GM18870 (cell line): ENCODE data around the gene TMEM106C.

Experiments used
- ATAC-seq: cut with Tn5 transposase; IDR thresholded peaks from one replicate; pipeline ENCODE4 v1.9.1; 2021; ENCODE audit warnings: moderate library complexity; ENCODE audit not compliant: unreplicated experiment

TMEM106C gene

DNA sequence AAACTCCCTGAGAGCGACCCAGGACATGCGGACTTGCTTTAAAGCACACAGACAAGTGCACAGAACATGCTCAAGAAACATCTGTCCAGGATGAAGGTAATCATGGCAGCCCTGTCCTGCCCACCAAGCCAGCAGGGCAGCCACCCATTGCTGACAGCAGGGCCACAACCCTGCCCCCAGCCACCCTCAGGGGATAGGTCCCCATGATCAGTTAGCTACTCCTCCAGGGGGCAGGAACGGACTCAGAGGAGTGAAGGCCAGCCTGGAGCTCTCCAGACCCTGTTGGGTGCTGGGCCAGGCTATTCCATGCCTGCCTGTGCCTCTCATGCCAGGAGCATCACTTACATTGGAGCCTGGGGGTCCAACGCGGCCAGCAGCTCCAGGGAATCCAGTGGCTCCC, 15.8 kb downstream of the TMEM106C start:
- no peak for ATAC-seq

- no peak for ATAC-seq
Observed at GRCh38 chr12:47979686-47980085, 16.3 kb downstream of the TMEM106C start.

GRCh38 chr12:47980197-47980596, 16.8 kb downstream of the TMEM106C start:
- no peak for ATAC-seq

DNA sequence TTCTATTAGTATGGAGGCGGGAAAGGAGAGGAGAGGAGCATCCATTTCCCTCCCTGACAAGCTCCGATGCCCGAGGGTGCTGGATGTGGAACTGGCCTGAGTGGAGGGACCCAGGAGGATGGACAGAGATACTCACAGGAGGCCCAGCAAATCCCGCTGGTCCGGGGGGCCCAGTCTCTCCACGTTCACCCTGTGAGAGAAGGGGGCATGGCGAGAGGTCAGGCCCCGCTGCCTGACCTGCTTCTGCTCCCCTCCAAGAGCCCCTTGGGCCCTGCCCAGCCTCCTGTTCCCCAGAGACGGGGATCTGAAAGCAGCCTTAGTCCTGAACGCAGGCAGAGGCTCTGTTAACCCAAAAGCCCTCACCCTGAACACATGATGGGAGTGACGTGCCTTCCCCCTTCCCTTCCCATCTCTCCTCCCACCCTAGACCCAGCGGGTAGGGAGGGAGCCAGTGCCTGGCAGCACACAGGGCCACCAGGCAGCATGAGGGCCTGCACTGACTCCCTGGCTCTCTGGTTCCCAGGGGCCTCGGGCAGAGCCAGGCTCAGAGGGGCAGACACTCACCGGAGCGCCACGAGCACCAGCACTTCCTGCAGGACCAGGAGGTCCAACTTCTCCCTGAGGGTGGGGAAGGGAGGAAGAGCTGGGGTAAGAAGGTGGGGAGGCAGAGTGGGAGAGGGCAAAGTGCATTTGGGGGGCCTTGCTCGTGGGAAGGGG, 17.5 kb downstream of the TMEM106C start:
- no peak for ATAC-seq

DNA sequence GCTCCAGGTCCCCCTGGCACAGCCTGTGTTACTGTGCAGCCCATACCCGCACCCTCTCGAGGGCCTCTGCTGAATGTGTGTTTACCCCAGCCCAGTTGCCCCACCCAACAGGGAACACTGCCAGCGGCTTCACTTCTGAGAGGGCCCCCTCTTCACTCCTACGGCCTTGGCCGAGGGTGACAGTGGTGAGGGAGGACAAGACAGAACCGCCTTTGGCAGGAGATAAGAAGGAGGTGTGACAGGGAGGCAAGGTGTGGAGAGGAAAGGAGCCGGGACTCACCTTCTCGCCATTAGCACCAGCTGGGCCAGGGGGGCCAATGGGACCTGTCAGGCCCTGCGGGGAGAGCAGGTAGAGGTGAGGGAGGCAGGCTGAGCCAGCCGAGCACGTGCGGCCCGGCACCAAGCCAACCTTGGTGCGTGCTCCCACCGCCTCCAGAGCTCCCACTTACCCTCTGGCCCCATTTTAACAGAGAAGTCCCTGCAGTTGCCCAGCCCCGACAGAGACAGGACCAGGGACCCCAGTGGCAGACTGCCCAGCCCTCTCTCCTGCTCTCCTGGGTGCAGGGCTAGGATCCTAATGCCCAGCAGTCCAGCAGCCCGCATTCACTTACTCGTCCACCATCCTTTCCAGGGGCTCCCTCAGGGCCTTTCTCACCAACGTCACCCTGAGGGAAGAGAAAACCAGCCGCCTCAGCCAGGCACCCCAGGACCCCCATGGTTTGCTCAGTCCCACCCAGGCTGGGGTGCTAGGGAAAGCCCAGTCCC, 18.3 kb downstream of the TMEM106C start:
- ATAC-seq = no peak

DNA sequence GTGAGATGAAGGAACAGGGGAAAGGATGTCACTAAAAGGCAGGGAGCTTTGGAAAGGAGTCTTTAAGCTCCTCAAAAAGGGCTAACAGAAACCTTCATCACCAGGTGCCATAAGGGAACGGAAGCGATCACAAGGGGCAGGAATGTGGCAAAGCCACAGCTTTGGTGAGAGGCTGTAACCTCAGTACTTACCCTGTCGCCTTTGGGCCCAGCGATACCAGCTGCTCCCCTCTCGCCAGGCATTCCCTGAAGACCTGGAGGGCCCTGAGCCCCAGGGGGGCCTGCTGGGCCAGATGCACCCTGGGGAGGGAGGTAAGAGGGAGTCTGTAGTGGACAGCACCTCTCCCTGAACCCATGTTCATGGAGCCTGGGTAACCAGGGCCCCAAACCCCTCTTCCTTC, 18.9 kb downstream of the TMEM106C start:
- no peak for ATAC-seq

- ATAC-seq = no peak
Observed at GRCh38 chr12:47982770-47983169, 19.4 kb downstream of the TMEM106C start.

DNA sequence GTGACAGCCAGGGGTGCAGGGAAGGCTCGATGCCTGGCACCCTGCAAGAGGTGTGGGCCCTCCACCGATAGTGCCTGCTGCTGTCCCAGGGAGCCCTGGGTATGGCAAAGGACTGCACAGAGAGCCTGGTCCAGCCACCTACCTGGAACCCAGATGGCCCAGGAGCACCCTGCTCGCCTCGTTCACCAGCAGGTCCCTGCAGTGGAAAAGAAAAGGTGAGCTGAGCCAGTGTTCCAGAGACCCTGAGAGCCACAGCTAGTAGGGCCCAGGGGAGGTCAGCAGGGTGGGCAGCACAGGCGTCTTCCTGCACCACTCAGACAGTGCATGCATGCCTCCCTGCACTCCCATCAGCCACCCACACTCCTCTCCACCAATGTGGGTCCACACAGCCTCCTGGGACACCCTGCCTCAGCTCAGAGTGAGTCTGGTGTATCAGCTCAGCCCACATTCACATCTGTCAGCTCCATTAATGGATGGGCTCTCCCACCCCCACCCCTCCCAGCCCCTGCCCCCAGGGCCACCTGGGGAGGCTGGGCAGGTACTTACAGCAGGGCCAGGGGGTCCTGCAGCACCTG, 20.2 kb downstream of the TMEM106C start:
- no peak for ATAC-seq

DNA sequence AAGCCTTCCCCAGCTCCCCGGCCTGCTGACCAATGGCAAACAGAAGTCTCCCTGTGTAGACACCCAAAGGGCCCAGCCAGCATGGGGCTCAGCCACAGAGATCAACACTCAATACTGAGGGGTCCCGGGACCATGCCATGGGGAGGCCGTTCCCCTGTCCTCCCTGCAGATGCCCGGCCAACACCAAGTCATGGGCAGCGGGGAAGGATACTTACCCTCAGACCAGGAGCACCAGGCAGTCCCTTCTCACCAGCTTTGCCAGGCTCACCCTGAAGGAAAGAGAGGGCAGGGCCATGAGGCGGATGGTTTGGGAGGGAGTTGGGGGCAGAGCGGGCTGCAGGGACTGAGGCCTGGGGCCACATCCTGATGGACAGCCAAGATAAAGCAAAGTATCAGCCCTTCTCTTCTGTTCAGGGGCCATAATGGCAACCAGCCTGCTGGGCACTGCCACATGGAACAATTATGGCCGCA, 21.0 kb downstream of the TMEM106C start:
- ATAC-seq = no peak

DNA sequence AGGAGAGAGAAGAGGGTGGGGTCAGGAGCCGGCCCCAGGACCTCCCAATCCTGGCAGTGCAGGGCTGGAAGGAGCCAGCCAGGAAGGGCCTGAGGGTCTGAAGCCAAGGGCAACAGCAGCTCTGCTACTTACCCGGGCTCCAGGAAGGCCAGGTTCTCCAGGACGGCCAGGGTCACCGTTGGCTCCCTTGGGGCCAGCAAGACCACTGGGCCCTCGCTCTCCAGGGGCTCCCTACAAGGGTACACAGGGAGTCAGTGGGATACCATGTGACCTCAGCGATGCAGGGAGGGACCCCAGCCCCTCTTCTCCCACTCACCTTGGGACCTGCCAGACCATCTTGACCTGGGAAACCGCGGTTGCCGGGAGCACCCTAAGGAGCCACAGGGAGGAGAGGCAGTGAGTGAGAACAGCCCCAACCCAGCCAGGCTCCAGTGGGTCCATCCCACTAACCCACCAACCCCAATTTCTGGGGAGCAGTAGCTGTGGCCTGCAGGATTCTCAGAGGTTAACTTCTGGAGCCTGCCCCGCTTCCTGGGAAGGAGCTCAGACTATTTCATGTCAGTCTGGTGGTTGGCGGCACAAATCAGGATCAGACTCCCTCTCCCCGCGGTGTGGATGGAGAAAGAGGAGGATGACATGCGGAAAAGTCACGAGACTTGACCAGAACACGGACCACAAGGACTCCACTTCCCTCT, 22.3 kb downstream of the TMEM106C start:
- no peak for ATAC-seq

DNA sequence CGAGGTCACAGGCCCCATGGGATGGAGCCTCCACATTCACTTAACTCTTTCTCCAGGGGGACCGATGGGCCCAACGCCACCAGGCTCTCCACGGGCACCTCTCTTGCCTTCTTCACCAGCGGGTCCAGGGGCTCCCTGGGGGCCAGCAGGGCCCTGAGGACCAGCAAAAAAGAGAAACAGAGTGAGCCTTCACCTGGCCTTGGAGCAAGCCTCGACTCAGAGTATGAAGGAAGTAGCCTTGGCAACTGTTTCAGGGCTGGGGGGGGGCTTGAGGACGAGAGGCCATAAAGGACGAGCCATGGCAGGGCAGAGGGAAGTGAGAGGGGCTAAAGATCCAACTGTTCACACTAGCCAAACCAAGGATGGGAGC, 22.9 kb downstream of the TMEM106C start:
- ATAC-seq = no peak

DNA sequence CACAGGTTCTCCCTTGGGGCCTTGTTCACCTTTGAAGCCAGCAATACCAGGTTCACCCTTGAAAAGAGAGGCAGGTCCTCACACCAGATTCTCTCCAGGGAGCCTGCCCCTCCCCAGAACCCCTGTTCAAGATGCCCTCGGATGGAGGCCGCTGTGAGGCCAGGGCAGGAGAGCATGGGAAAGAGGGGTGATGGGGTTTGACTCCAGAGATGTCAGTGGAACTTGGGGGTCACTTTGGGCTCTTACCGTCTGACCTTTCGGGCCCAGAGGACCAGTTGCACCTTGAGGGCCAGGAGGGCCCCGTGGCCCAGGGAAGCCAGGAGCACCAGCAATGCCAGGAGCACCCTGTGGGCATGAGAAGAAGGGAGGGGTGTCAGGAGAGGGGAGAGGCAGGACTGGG, 23.4 kb downstream of the TMEM106C start:
- no peak for ATAC-seq

GRCh38 chr12:47987411-47988072, 24.1 kb downstream of the TMEM106C start:
- ATAC-seq = no peak

DNA sequence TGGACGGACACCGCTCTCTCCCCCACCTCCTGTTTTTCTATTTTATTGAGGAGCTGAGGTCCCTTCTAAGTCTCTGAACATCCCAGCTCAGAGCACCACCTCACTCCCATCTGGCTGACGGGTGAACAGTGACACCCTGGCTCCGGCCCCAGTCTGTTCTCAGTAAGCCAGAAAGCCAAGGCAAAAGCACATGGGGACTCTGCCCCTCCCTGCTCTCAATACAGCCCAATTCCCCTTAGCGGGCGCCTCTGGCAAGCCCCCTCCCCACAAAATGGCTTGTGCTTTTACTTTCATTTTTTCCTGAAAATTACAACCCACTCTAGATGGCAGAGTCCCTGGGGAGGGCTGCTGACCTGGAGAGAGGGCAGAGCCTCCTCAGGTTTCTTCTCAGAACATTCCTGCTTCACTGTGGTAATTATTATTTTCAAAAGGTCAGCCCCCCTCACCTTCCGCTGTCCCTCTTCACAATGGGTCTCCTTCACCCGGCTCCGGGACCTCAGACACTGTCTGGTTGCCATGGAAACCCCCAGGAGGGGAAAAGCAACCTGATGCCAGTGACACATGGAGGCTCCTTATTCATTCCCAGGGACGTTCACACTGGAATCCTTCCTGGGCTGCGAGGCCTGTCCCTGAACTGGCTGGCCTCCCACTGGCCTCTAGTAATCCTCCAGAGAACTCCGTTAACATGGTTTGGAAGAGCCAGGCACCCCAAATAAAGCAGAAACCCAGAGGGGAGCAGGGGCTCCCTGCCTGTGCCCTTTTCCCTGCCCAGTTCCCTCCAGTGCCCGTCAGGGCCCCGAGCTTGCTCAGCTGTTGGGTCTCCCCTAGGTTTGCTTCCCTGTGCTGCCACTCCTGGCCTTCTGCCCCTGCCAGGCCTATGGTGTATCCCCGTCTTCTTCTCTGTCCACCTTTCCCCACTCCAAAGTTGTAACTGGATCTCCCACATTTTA, 25.0 kb downstream of the TMEM106C start:
- no peak for ATAC-seq

DNA sequence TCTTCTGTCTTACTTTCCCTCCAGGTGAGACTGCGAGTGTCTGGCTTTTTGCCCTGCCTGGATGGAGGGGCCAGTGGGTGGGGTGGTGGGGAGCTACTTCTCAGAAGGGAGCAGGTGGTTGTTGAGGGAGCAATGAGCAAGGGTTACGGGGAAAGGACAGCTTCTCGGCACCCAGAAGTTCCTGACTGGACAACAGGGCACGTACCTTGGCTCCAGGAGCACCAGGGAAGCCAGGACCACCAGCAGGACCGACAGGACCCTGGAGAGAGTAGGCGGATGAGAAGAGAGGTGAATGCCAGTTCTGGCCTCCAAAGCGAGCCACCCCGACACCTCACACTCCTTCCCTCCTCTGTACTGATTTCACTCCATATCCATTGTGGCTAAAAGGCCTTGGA, 25.6 kb downstream of the TMEM106C start:
- no peak for ATAC-seq

DNA sequence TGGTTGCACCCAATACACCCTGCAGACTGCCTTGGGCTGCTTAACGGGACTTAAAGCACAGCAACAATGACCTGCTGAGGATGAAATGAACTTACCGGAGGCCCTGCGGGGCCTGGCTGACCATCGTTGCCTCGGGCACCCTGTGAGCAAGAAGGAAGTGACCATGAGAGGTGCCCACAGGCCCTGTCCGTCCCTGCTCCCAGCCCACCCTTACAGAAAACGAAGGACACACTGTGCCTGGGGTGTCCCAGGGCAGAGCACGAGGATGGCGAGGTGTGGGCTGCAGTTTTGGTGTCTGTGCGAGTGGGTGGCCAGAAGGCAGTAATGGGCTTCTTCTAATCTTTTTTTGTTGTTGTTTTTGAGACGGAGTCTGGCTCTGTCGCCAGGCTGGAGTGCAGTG, 26.3 kb downstream of the TMEM106C start:
- ATAC-seq = no peak

GRCh38 chr12:47990351-47991105, 27.1 kb downstream of the TMEM106C start:
- peak; percentile 86 for ATAC-seq

GRCh38 chr12:47991106-47992061, 28.0 kb downstream of the TMEM106C start:
- no peak for ATAC-seq
